ENCODE data around the gene ZNF235.

The ZNF235 gene

GRCh38 chr19:44284968-44285367, 19.9 kb downstream of the ZNF235 start:
- DNase-seq (ENCODE audit: low read depth), result no peak
- TF ChIP-seq, protein P1, sequence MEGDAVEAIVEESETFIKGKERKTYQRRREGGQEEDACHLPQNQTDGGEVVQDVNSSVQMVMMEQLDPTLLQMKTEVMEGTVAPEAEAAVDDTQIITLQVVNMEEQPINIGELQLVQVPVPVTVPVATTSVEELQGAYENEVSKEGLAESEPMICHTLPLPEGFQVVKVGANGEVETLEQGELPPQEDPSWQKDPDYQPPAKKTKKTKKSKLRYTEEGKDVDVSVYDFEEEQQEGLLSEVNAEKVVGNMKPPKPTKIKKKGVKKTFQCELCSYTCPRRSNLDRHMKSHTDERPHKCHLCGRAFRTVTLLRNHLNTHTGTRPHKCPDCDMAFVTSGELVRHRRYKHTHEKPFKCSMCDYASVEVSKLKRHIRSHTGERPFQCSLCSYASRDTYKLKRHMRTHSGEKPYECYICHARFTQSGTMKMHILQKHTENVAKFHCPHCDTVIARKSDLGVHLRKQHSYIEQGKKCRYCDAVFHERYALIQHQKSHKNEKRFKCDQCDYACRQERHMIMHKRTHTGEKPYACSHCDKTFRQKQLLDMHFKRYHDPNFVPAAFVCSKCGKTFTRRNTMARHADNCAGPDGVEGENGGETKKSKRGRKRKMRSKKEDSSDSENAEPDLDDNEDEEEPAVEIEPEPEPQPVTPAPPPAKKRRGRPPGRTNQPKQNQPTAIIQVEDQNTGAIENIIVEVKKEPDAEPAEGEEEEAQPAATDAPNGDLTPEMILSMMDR (IDR thresholded peaks at IDR 0.05; ENCODE audit: insufficient read depth, low read depth, low read length, missing control alignments), result no peak
- H3K4me3 ChIP-seq (ENCODE audit: low read length), result no peak overlapping the region

GRCh38 chr19:44282846-44283245, 22.0 kb downstream of the ZNF235 start:
- no peak overlapping the region for H3K4me3 ChIP-seq (ENCODE audit: low read length)
- TF ChIP-seq, protein P1 (IDR thresholded peaks at IDR 0.05; ENCODE audit: insufficient read depth, low read depth, low read length, missing control alignments), result no peak
- peak; percentile 76 for DNase-seq (ENCODE audit: low read depth)

DNA sequence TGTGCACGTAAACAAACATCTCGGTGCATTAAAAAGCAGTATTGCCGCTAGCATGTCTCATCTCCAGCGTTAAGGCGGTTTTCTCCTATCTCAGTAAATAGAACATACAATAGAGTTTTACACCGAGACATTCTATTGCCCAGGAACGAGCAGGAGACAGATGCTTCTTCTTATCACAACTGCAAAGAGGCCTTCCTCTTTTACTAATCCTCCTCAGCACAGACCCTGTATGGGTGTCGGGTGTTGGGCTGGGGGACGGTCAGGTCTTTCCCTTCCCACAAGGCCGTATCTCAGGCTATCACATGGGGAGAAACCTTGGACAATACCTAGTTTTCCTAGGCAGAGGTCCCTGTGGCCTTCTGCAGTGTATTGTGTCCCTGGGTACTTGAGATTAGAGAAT, 23.9 kb downstream of the ZNF235 start:
- no peak for DNase-seq (ENCODE audit: low read depth)
- TF ChIP-seq, protein P1 (IDR thresholded peaks at IDR 0.05; ENCODE audit: insufficient read depth, low read depth, low read length, missing control alignments), result no peak
- H3K4me3 ChIP-seq (ENCODE audit: low read length), result no peak overlapping the region

DNA sequence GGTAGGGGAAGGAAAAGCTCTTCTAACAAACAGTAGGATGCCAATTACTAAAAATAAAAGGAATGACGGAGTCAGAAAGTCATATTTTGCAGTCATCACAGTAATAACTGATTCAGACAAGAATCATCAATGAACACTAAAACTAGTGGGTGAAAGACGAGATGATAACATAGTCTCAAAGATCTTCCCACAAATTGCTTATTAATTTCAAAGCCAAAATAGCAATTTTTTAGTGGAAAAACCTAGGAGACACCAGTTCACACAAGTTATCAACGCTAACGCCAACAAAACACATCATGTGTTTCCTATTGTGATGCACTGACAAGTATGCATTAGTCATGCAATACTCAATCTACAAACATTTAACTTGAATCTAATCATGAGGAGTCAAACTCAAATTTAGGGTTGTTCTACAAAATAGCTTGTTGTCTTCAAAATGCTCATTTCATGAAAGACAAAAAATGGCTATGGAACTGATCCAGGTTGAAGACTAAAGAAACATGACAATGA, 26.6 kb downstream of the ZNF235 start:
- H3K4me3 ChIP-seq (ENCODE audit: low read length), result no peak overlapping the region
- peak; percentile 62 for DNase-seq (ENCODE audit: low read depth)

GRCh38 chr19:44277331-44277730, 27.5 kb downstream of the ZNF235 start:
- H3K4me3 ChIP-seq (ENCODE audit: low read length), result no peak overlapping the region
- peak; percentile 56 for DNase-seq (ENCODE audit: low read depth)
- TF ChIP-seq, protein P1 (IDR thresholded peaks at IDR 0.05; ENCODE audit: insufficient read depth, low read depth, low read length, missing control alignments), result no peak

More for the DNA sequence above, 26.6 kb downstream of the ZNF235 start:
- TF ChIP-seq, protein P1 (IDR thresholded peaks at IDR 0.05; ENCODE audit: insufficient read depth, low read depth, low read length, missing control alignments), result no peak

GRCh38 chr19:44260695-44261446, 44.0 kb downstream of the ZNF235 start:
- no peak overlapping the region for H3K4me3 ChIP-seq (ENCODE audit: low read length)
- TF ChIP-seq, protein P1 (IDR thresholded peaks at IDR 0.05; ENCODE audit: insufficient read depth, low read depth, low read length, missing control alignments), result no peak
- DNase-seq (ENCODE audit: low read depth), result no peak

DNA sequence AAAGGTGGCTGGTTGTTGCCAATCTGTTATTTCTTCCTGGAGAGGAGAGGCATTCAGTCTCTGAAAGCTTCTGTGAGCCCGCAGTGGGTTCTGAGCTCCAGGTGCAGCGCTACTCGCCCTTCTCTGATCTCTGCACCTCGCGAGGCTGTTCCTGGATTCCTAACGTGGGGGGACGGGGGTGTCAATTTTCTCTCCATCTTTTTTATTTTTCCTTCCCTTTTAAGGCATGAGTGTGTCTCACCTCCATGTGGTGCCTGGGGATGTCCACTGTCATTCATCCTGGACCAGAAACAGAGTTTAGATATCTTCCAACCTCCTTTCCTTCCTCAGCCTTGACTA, 44.5 kb downstream of the ZNF235 start:
- no peak for DNase-seq (ENCODE audit: low read depth)
- TF ChIP-seq, protein P1 (IDR thresholded peaks at IDR 0.05; ENCODE audit: insufficient read depth, low read depth, low read length, missing control alignments), result no peak
- H3K4me3 ChIP-seq (ENCODE audit: low read length), result peak overlapping the region; percentile 46
